Heart left ventricle (tissue), 13 donors: Measurements from ENCODE around the gene NUP88.

ENCODE experiments used
- CTCF ChIP-seq, 12 donors: fragments of 200-600 bp; sonication (generic) in 4 of 12; IDR thresholded peaks; one replicate each; pipeline versions ENCODE4 v1.5.0 to v1.8.0; 2018 to 2022; ENCODE audit warnings: antibody characterized with exemption in 12 of 12, mild to moderate bottlenecking in 5 of 12
- POLR2A ChIP-seq, 2 donors: fragments of 450-650 bp; IDR thresholded peaks; one replicate each; pipeline ENCODE4 v1.6.1; 2017; ENCODE audit warnings: antibody characterized with exemption in 2 of 2, mild to moderate bottlenecking in 2 of 2, moderate library complexity in 2 of 2
- donor health status: ischemic (EF 13 %, LVEDD 7.1; RV severe dilation, severe dysfunction).
- donor health status: DM: no; HTN: yes; CAD: no.
- donor health status: DM: no; HTN: no; CAD: no.
- donor health status: ischemic (EF 25% LVEDD 6.9; RV normal size, moderate dysfunction).
- donor health status: ischemic (EF 25% LVEDD 5.7; RV mildly dilated, moderate dysfunction).
- donor health status: ischemic (EF 35%, LVEDD 5.7; RV mildly dilated, moderate dysfunction).
- donor health status: nonischemic (EF 11% LVEDD 7.7; RV severe dilation, severe dysfunction).
- donor health status: DM: yes; HTN: yes; CAD: no.
- donor health status: PGD.
- donor health status: ischemic (EF 29% LVEDD 5.4; RV normal size, mild dysfunction).
- donor health status: nonischemic (EF 23%, LVEDD 6.1; RV moderate dilation, normal function).

DNA sequence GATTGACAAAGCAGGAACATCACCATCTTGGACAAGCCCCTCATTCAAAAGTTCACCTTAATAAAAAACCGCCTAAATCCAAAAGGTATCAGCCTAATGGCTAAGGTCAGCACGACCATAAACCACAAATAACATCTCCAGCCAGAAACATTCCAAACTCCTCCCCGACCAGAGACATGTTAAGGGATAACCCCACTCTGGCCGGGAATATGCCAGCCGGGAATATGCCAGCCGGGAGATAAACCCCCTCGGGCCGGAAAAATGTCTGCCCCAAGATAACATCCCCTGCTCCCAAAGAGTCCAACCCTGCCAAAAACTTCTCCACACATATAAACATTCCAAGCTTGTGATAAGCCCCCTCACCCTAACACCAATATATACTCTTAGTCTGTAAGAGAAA lies 48.0 kb upstream of the NUP88 start:
- no peak for TF ChIP-seq CTCF (IDR thresholded peaks at IDR 0.05)
- no peak for TF ChIP-seq POLR2A (IDR thresholded peaks at IDR 0.05)
